HepG2 (cell line): ENCODE data around the gene CATSPERD. TPM values are rescaled to one million over a fixed set of nuclear protein-coding genes. Genes with fewer than 3 reads are reported as not detected.

ENCODE experiments used
- FIP1L1 ChIP-seq: fragments of 200-400 bp; formaldehyde crosslinking; IDR thresholded peaks from 2 replicates; pipeline ENCODE4 v1.6.1; 2018; ENCODE audit warnings: low read depth, mild to moderate bottlenecking, low read length, moderate library complexity, borderline replicate concordance; ENCODE audit not compliant: insufficient read depth
- GTF3A ChIP-seq: sonication (generic); formaldehyde crosslinking; conservative IDR thresholded peaks from 2 replicates; pipeline ENCODE4 v1.4.0; 2020; ENCODE audit warnings: mild to moderate bottlenecking, missing genetic modification reagents
- HMGXB4 ChIP-seq, 2 experiments: sonication (generic) in 1 of 2; formaldehyde crosslinking in 1 of 2; IDR thresholded peaks; 2 replicates each; pipeline versions ENCODE4 v1.4.0 to v1.6.1; 2018 to 2020; ENCODE audit warnings: missing genetic modification reagents in 2 of 2, borderline replicate concordance in 1 of 2, low read depth in 1 of 2, mild to moderate bottlenecking in 1 of 2, missing biosample characterization in 1 of 2
- POLR2AphosphoS2 ChIP-seq: IDR thresholded peaks from 2 replicates; pipeline ENCODE4 v1.6.1; 2011; ENCODE audit warnings: low read depth, low read length, improper control_type of control experiment
- REPIN1 ChIP-seq: sonication (generic); formaldehyde crosslinking; IDR thresholded peaks from 2 replicates; pipeline ENCODE4 v1.8.0; 2022; ENCODE audit warnings: missing genetic modification reagents, low read depth, mild to moderate bottlenecking, borderline replicate concordance
- SRSF4 ChIP-seq: fragments of 200-400 bp; formaldehyde crosslinking; IDR thresholded peaks from one replicate; pipeline ENCODE4 v1.6.1; 2018; ENCODE audit warnings: mild to moderate bottlenecking, low read depth, low read length, moderate library complexity; ENCODE audit not compliant: poor library complexity, severe bottlenecking
- STAG1 ChIP-seq: sonication (generic); formaldehyde crosslinking; IDR thresholded peaks from 2 replicates; pipeline ENCODE4 v1.4.0; 2020; ENCODE audit warnings: missing genetic modification reagents
- THAP9 ChIP-seq: sonication (generic); formaldehyde crosslinking; IDR thresholded peaks from 2 replicates; pipeline ENCODE4; 2020; ENCODE audit warnings: missing genetic modification reagents, mild to moderate bottlenecking, borderline replicate concordance
- ZFYVE20 ChIP-seq: sonication (generic); formaldehyde crosslinking; IDR thresholded peaks from 2 replicates; pipeline ENCODE4 v1.8.0; 2023; ENCODE audit warnings: low read depth, mild to moderate bottlenecking, moderate library complexity, missing genetic modification reagents, borderline replicate concordance
- ZNF274 ChIP-seq: sonication (generic); formaldehyde crosslinking; IDR thresholded peaks from 2 replicates; pipeline ENCODE4 v1.5.1; 2020; ENCODE audit warnings: mild to moderate bottlenecking, missing genetic modification reagents
- ZNF569 ChIP-seq: sonication (generic); formaldehyde crosslinking; IDR thresholded peaks from 2 replicates; pipeline ENCODE4 v1.5.0; 2020; ENCODE audit warnings: mild to moderate bottlenecking, missing genetic modification reagents, moderate library complexity, borderline replicate concordance
- polyA plus RNA-seq, 8 experiments: library from polyadenylated mRNA; depleted of rRNA in 3 of 8; stranded (reverse) in 7 of 8; unstranded in 1 of 8; fragments of >200 nt; fragmentation: Illumina TruSeq in 4 of 8; extraction: Trizol in 4 of 8; gene quantifications; 2 replicates each; pipeline versions ENCODE4 v1.2.1 to v1.2.3, GENCODE V29; 2011 to 2016; ENCODE audit warnings: low read depth in 4 of 8, missing spikeins in 1 of 8, mixed read lengths in 1 of 8; ENCODE audit not compliant: insufficient read depth in 1 of 8
- total RNA-seq, 5 experiments: library from RNA; depleted of rRNA; stranded (reverse); fragments of >200 nt; fragmentation: Illumina TruSeq; extraction: Trizol; gene quantifications; 2 replicates each; pipeline ENCODE4 v1.2.3, GENCODE V29; 2016; ENCODE audit warnings: low read depth in 1 of 5
- TF ChIP-seq, protein P1 (sequence below): sonication (generic); formaldehyde crosslinking; IDR thresholded peaks from 2 replicates; pipeline ENCODE4 v1.5.0; 2020; ENCODE audit warnings: mild to moderate bottlenecking, missing genetic modification reagents, borderline replicate concordance

CATSPERD gene
- total and polyA plus RNA-seq, 2 of the 13 experiments (the other 11 are each of a cell fraction or from before 2014, with no cell fraction given): 0.04 TPM; not detected in 1

DNA sequence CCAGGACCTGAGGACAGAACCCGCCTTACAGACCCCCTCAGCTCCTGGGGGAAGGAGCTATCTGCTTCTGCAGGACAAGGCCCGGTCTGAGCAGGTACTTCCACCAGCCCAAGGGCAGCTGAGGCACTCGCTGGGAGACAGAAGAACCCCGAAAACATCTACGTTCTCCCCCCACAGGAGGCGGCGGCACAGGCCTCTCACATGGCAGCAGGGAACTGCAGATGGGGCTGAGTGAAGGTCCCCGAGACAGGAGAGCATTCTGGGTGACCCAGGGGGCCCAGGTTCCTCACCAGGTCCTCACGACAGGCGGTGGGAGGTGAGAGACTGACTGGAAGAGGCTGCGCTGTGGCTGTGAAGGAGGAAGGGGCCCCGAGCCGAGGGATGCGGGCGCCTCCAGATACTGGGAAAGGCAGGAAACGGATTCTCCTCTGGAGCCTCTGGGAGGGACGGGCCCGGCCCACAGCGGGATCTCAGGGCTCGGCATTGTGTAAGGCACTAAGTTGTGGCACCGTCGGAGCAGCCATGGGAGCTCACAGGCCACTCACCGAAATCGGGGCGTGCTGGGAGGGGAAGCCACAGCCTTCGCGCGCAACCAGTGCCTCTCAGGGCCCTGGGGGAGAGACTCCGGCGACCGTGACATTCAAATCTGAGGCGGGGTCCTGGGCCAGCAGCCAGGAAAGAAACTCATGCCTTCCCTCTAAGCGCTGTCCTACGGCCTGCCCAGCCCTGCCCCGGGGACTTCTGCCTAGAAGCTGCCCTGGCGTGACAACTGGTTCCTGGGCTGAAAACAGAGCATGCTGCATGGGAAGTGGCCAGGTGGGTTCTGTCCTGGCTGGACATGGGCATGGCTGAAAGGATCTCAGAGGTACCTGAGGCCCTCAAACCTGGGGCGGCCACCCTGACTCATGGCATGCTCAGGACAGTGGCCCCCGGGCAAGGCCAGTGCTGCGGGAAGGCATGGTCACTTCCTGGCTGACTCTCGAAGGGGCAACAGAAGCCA, 16.3 kb upstream of the CATSPERD start (continued):
- TF ChIP-seq HMGXB4 (CRISPR knock-in tag; IDR thresholded peaks at IDR 0.05; ENCODE audit: borderline replicate concordance in 1 of 2, low read depth in 1 of 2) (no peak), POLR2AphosphoS2 (peak; percentile 76; the same call in 1 of the 2 replicates), ZFYVE20 (CRISPR knock-in tag) (no peak), STAG1 (CRISPR knock-in tag) (no peak), REPIN1 (CRISPR knock-in tag) (no peak), ZNF569 (no peak), THAP9 (CRISPR knock-in tag) (no peak), ZNF274 (CRISPR knock-in tag) (no peak), FIP1L1 (no peak), GTF3A (no peak), SRSF4 (no peak)
- TF ChIP-seq, protein P1, sequence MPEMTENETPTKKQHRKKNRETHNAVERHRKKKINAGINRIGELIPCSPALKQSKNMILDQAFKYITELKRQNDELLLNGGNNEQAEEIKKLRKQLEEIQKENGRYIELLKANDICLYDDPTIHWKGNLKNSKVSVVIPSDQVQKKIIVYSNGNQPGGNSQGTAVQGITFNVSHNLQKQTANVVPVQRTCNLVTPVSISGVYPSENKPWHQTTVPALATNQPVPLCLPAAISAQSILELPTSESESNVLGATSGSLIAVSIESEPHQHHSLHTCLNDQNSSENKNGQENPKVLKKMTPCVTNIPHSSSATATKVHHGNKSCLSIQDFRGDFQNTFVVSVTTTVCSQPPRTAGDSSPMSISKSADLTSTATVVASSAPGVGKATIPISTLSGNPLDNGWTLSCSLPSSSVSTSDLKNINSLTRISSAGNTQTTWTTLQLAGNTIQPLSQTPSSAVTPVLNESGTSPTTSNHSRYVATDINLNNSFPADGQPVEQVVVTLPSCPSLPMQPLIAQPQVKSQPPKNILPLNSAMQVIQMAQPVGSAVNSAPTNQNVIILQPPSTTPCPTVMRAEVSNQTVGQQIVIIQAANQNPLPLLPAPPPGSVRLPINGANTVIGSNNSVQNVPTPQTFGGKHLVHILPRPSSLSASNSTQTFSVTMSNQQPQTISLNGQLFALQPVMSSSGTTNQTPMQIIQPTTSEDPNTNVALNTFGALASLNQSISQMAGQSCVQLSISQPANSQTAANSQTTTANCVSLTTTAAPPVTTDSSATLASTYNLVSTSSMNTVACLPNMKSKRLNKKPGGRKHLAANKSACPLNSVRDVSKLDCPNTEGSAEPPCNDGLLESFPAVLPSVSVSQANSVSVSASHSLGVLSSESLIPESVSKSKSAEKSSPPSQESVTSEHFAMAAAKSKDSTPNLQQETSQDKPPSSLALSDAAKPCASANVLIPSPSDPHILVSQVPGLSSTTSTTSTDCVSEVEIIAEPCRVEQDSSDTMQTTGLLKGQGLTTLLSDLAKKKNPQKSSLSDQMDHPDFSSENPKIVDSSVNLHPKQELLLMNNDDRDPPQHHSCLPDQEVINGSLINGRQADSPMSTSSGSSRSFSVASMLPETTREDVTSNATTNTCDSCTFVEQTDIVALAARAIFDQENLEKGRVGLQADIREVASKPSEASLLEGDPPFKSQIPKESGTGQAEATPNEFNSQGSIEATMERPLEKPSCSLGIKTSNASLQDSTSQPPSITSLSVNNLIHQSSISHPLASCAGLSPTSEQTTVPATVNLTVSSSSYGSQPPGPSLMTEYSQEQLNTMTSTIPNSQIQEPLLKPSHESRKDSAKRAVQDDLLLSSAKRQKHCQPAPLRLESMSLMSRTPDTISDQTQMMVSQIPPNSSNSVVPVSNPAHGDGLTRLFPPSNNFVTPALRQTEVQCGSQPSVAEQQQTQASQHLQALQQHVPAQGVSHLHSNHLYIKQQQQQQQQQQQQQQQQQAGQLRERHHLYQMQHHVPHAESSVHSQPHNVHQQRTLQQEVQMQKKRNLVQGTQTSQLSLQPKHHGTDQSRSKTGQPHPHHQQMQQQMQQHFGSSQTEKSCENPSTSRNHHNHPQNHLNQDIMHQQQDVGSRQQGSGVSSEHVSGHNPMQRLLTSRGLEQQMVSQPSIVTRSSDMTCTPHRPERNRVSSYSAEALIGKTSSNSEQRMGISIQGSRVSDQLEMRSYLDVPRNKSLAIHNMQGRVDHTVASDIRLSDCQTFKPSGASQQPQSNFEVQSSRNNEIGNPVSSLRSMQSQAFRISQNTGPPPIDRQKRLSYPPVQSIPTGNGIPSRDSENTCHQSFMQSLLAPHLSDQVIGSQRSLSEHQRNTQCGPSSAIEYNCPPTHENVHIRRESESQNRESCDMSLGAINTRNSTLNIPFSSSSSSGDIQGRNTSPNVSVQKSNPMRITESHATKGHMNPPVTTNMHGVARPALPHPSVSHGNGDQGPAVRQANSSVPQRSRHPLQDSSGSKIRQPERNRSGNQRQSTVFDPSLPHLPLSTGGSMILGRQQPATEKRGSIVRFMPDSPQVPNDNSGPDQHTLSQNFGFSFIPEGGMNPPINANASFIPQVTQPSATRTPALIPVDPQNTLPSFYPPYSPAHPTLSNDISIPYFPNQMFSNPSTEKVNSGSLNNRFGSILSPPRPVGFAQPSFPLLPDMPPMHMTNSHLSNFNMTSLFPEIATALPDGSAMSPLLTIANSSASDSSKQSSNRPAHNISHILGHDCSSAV (CRISPR knock-in tag): no peak
